Stimulated activated memory B cell treated with anti-CD40 and anti-IgM and Interleukin-4, amounts not matched to agents 10 μg/mL and 1 μg/mL and 100 μg/mL, for 72 hours (primary cell): Measurements from ENCODE around the gene FTCD.
"Not testable (repeated sequence)": the region's sequence is repeated elsewhere in the genome, so short reads cannot be mapped to it uniquely, and the experiment has no call there.

Source experiments
- ATAC-seq: fragments of 150-1000 bp; cut with Tn5 transposase; 2 replicates; pipeline ENCODE4 v1.10.0; 2021
- H3K27ac Mint-ChIP-seq: one replicate; pipeline ENCODE4 v1.8.0; 2022; ENCODE audit warnings: mild to moderate bottlenecking, mixed read lengths
- H3K27me3 Mint-ChIP-seq: one replicate; pipeline ENCODE4 v1.8.0; 2022; ENCODE audit warnings: mixed read lengths
- H3K36me3 Mint-ChIP-seq: one replicate; pipeline ENCODE4 v1.8.0; 2022; ENCODE audit warnings: mixed read lengths
- H3K4me1 Mint-ChIP-seq: one replicate; pipeline ENCODE4 v1.8.0; 2022; ENCODE audit warnings: mixed read lengths
- H3K4me3 Mint-ChIP-seq: one replicate; pipeline ENCODE4 v1.8.0; 2022; ENCODE audit warnings: mild to moderate bottlenecking, moderate library complexity, mixed read lengths
- H3K9me3 Mint-ChIP-seq: one replicate; pipeline ENCODE4 v1.8.0; 2022; ENCODE audit warnings: mixed read lengths

FTCD gene

DNA sequence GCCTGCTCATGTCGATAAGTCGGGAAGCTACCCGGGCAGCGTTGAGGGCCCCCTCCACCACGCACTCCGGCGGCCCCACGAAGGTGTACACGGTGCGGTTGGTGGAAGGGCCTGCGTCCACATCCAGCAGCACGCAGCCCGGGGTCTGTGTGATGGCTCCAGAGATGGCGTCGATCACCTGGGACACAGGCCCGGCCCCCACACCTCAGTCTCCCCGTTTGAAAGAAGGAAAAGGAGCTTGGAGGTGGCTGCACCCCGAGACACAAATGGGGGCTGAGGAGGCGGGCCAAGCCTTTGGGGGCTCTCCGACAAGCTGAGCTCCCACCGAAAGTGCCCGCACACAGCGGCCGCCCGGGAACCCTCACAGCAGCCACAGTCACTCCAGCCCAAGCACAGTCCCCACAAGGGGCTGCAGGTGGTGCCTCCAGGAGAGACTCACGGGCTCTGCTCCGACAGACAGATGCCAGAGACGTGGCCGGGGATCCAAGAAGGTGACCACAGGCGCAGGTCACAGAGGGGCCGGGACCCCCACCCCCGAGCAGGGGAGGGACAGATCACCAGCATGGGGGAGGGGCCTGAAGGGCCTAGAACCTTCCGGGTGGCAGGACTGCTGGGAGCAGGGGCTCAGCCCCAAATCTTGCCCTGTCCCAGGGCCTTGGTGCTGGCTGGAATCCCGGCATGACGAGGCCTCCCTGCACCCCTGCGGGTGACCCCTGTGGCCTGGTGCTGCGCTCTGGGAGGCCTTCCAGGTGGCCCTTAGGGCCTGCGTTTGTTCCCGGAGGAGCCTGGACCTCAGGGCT, 1.0 kb downstream of the FTCD start:
- no peak for ATAC-seq
- Mint-ChIP-seq H3K9me3 (no peaks in the 10 kb centered on the region), H3K36me3 (no peaks in the 10 kb centered on the region), H3K27ac (no peak overlapping the region), H3K4me1 (no peaks in the 10 kb centered on the region), H3K4me3 (no peak overlapping the region), H3K27me3 (peaks cover 8% of the 10 kb centered on the region)

DNA sequence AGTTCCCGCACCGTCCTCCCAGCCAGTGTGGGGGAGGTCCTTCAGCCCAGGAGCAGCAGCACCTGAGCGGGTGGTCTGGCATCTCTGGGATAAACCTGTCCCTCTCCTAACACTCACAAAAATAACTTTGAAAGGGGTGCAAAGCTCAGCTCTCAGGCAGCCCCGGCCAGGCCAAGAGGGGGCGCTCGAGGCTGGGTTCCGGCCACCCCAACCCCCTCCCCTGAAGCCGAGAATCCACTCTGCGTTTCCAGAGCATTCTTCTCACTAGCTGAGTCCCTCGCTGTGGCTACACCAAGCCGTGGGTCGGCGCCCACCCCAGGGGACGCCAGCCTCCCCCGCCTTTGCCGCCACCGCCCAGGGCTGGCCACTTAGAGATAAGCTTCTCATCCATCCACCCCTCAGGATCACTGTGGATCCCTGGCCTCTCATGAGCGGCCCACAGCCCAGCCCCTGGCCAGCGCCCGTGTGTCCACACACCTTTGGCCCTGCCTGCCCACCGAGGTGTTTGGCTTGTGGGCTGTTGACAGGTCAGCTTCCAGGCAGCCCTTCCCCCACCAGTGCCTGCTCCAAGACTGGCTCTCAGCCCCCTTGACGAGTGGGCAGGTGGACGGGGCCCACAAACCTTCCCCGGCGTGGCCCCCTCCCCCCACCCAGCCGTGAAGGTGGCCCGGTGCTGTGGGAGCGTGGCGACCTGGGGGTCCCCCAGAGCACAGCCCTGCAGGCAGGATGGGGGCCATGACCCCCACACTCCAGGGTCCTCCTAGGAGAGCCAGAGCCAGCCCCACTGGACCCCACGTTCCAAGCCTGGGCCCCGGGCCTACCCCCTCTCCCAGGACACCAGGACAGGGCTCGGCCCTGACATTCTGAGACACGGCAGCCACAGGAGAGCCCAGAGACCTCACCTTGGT, 1.9 kb downstream of the FTCD start:
- no peaks in the 10 kb centered on the region for H3K36me3 Mint-ChIP-seq
- no peak overlapping the region for H3K4me3 Mint-ChIP-seq
- H3K27me3 Mint-ChIP-seq = peaks cover 8% of the 10 kb centered on the region
- H3K27ac Mint-ChIP-seq = no peak overlapping the region
- no peaks in the 10 kb centered on the region for H3K9me3 Mint-ChIP-seq
- no peaks in the 10 kb centered on the region for H3K4me1 Mint-ChIP-seq
- ATAC-seq = no peak

DNA sequence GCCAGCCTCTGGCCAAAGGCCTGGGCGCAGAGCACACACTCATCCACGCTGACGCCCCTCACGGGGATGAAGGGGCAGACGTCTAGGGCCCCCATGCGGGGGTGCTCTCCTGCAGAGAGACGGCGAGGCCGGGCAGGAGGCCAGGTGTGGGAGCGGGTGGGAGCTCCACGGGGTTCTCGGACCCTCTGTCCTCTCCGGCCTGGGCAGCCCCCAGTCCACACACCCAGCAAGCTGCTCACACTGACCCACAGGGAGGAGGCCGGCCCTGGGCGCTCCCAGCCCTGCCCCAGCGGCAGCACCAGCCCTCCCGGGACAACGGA, 2.5 kb downstream of the FTCD start:
- H3K36me3 Mint-ChIP-seq = no peaks in the 10 kb centered on the region
- no peak overlapping the region for H3K4me3 Mint-ChIP-seq
- no peak overlapping the region for H3K27ac Mint-ChIP-seq
- ATAC-seq = no peak
- no peaks in the 10 kb centered on the region for H3K4me1 Mint-ChIP-seq
- H3K27me3 Mint-ChIP-seq = peaks cover 8% of the 10 kb centered on the region
- no peaks in the 10 kb centered on the region for H3K9me3 Mint-ChIP-seq

DNA sequence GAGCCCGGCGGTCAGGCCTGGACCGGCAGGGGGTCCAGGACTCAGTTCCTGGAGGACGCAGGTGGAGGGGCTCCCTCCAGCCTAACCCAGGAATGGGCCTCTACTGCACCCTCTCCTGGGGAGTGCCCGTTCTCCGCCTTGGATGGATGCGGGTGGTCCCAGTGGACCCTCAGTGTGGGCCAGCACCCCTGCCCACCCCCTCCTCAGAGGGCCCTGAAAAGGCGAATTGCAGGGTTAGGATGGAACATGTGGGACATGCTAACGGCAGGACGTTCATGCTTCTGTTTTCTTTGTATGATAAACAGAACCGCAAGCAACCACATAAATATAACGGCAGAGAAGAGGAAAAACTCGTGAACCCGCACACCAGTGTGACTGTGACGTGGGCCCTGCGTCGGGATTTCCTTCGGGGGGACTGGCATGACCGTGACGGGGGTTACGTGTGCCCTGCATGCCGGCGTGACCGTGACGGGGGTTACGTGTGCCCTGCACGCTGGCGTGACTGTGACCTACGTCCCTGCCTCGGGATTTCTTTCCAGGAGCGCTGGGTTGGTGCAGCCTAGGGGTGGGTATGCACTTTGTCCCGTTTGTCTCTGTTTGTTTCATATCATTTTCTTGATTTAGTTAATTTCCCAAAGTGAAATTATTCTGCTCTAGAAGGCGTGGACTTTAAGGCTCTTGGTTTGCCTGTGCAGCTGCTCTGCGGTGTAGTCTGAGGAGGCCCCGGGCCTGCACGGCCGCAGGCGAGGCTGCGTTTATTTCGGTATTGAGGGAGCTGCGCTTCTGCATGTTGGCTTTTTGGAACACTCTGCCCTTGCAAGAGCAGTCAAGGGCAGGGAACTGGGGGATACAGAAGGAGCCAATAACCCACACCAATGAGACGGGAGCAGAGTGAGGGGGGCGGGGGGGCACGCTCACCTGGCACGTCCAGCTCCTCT, 3.1 kb downstream of the FTCD start:
- Mint-ChIP-seq H3K36me3 (no peaks in the 10 kb centered on the region), H3K4me3 (no peak overlapping the region), H3K27ac (no peak overlapping the region), H3K9me3 (no peaks in the 10 kb centered on the region), H3K4me1 (no peaks in the 10 kb centered on the region), H3K27me3 (peaks cover 8% of the 10 kb centered on the region)
- ATAC-seq = no peak

DNA sequence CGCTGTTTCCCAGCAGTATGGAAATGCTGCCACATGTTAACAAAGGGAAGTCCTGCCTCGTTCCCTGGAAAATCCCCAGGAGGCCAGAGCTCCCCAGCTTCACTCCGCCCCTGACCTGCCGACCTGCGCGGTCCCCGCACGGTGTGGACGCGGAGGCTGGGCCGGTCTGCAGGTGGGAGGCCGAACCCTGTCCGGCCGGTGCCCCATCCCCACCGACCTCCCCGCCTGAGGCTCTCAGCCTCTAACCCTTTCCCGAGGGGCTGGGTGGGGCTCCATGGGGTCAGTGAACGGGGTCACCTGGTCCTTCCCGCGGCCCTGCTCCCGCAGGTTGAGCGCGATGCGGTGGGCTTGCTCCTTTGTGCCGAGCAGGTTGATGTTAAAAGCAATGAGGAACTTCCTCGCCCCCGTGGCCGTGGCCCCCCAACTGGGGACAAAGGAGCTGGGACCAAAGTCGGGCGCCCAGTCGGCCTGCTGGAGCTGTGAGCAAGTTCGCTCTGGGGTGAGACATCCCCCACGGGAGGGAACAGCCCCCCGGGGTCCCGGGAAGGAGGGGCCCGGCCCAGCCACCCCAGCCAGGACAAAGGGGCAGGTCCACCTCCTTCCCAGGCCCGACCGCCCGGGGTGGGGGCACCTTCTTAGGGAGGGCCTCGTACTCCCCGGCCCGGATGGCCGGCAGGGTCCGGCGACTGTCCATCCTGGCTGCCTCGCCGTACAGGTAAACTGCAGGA, 4.0 kb downstream of the FTCD start:
- Mint-ChIP-seq H3K9me3 (no peaks in the 10 kb centered on the region), H3K27ac (no peak overlapping the region), H3K27me3 (peaks cover 8% of the 10 kb centered on the region), H3K36me3 (no peaks in the 10 kb centered on the region), H3K4me3 (no peak overlapping the region), H3K4me1 (no peaks in the 10 kb centered on the region)
- ATAC-seq = no peak

DNA sequence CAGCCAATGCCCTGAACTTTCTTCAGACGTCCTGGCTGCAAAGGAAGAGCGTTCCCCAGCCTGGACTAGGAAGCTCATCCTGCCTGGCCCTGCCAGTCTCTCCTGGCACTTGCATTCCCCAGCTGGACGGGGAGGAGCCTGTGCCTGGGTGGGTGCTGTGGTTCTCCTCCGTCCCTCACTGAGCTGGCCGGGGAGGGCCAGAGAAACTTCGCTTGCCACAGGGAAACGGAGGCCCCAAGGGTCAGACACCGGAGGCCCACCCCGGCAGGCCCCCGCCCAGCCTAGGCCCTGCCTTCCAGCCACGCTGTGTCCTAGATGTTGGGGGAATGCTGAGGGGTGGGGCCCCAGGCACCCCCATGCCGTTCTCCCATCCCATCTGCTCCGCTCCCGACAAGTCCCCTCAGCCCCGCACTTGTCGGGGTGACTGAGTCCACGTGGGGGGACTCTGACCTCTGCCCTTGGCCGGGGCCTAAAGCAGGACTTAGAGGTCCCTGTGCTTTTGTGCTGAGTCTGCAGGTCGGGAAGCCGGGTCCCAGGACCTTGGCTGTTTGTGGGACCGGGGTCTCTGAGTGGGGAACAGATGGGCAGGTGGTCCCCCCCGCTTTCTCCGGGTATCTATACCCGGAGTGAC, 4.8 kb downstream of the FTCD start:
- H3K9me3 Mint-ChIP-seq = no peaks in the 10 kb centered on the region
- ATAC-seq = no peak
- peaks cover 8% of the 10 kb centered on the region for H3K27me3 Mint-ChIP-seq
- no peaks in the 10 kb centered on the region for H3K36me3 Mint-ChIP-seq
- no peak overlapping the region for H3K27ac Mint-ChIP-seq
- no peak overlapping the region for H3K4me3 Mint-ChIP-seq
- no peaks in the 10 kb centered on the region for H3K4me1 Mint-ChIP-seq

DNA sequence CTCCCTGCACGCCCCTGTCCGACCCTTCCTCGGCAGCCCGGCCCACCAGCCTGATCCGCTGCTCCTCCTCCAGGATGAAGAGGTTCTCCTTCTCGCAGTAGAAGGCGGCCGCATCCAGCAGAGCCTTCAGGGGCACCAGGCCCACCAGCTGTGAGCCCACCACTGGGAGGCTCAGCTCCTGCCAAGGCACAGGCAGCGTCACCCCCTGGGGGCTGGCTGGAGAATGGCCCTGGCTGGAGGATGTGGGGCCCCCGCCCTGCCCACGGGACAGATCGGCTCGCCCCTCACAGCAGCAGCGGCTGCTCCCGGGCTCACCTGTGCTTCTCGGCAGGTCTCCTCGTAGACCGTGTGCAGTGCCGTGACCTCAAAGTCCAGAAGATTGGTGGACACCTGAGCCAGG, 5.3 kb downstream of the FTCD start:
- no peak overlapping the region for H3K4me3 Mint-ChIP-seq
- peaks cover 8% of the 10 kb centered on the region for H3K27me3 Mint-ChIP-seq
- no peak for ATAC-seq
- H3K27ac Mint-ChIP-seq = no peak overlapping the region
- no peaks in the 10 kb centered on the region for H3K4me1 Mint-ChIP-seq
- no peaks in the 10 kb centered on the region for H3K9me3 Mint-ChIP-seq
- no peaks in the 10 kb centered on the region for H3K36me3 Mint-ChIP-seq

DNA sequence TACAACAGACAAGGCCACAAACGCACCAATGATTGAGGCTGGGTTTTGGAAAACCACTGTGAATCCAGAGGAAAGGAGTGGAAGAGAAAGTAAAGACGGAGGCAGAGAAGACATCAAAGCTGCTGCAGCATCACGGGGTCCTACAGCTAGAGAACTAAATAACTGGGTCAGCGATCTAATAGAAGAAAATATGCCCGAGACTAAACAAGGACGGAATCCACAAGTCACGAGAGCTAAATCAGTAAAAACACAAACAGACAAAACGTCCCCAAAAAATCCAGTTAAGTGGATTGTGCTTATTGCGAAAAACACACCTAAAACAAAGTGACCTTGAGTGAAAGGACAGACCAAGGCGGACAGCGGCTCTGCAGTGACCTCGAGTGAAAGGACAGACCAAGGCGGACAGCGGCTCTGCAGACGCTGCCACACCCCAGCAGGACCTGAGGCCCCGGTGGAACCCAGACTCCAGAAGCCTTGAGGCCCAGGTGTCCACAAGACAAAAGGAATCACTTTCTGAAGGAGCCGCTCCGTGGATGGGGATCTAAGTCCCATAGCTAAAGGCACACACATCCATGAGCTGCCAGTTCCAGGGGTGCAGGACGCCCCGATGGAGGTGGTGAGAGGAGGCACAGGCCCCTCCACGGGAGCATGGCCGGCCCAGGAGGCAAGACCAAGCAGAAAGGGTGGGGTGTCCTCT, 6.0 kb downstream of the FTCD start:
- H3K4me3 Mint-ChIP-seq = no peak overlapping the region
- H3K9me3 Mint-ChIP-seq = no peaks in the 10 kb centered on the region
- no peak for ATAC-seq
- H3K27me3 Mint-ChIP-seq = peaks cover 8% of the 10 kb centered on the region
- H3K36me3 Mint-ChIP-seq = no peaks in the 10 kb centered on the region
- H3K27ac Mint-ChIP-seq = no peak overlapping the region
- peaks cover 6% of the 10 kb centered on the region for H3K4me1 Mint-ChIP-seq

DNA sequence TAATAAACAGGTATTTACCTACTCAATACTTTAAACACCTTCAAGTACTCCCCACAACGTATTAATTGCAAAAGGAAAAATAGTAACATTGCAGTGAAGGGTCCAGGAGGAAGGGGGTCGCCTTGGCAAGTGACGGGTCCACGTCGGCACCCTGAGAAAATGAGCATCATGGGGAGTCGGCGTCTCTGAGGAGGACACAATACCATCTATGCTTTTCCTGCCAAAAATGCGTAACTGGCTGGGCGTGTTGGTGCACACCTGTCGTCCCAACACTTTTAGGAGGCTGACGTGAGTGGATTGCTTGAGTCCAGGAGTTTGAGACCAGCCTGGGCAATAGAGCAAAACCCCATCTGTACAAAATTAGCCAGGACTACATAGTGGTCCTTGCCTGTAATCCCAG, 7.3 kb downstream of the FTCD start:
- H3K9me3 Mint-ChIP-seq = no peaks in the 10 kb centered on the region
- H3K4me3 Mint-ChIP-seq = no peak overlapping the region
- no peaks in the 10 kb centered on the region for H3K36me3 Mint-ChIP-seq
- no peak overlapping the region for H3K27ac Mint-ChIP-seq
- no peak for ATAC-seq
- peaks cover 15% of the 10 kb centered on the region for H3K4me1 Mint-ChIP-seq
- H3K27me3 Mint-ChIP-seq = peaks cover 8% of the 10 kb centered on the region

DNA sequence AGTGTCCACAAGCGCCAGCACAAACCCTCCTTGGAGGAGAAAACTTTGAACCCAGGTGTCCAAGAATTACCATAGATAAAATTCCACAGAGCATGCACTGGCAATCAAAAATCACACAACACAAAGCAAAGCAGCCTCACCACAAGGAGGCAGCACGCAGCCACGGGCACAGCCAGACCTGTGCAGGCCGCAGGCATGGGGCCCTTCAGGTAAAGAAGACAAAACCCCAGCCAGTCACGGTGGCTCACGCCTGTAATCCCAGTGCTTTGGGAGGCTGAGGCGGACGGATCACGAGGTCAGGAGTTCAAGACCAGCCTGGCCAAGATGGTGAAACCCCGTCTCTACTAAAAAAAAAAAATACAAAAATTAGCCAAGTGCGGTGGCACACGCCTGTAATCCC, 8.0 kb downstream of the FTCD start:
- ATAC-seq, H3K4me3 Mint-ChIP-seq, H3K27ac Mint-ChIP-seq, H3K27me3 Mint-ChIP-seq, H3K36me3 Mint-ChIP-seq, H3K9me3 Mint-ChIP-seq: not testable (repeated sequence)
- H3K4me1 Mint-ChIP-seq = peaks cover 15% of the 10 kb centered on the region

DNA sequence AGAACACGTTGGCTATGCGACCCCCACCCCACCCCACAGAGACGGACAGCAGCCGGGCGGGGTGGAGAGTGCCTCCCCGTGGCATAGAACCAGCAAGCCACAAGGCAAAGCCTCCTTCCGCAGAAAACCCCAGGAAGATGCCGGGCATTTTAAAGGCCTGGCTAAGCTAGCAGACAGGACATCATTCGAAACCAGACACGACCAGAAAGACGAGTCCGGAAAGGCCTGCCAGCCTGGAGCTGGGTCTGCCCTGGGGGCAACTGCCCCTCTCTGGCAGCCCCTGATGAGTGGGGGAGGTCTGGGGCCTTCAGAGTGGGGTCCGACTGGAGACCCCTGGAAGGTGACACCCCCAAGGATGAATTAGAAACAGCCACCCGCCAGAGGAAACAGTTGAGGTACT, 8.5 kb downstream of the FTCD start:
- Mint-ChIP-seq H3K9me3 (no peaks in the 10 kb centered on the region), H3K27ac (no peak overlapping the region), H3K36me3 (no peaks in the 10 kb centered on the region), H3K27me3 (no peaks in the 10 kb centered on the region), H3K4me1 (peaks cover 15% of the 10 kb centered on the region), H3K4me3 (no peak overlapping the region)
- ATAC-seq = no peak

DNA sequence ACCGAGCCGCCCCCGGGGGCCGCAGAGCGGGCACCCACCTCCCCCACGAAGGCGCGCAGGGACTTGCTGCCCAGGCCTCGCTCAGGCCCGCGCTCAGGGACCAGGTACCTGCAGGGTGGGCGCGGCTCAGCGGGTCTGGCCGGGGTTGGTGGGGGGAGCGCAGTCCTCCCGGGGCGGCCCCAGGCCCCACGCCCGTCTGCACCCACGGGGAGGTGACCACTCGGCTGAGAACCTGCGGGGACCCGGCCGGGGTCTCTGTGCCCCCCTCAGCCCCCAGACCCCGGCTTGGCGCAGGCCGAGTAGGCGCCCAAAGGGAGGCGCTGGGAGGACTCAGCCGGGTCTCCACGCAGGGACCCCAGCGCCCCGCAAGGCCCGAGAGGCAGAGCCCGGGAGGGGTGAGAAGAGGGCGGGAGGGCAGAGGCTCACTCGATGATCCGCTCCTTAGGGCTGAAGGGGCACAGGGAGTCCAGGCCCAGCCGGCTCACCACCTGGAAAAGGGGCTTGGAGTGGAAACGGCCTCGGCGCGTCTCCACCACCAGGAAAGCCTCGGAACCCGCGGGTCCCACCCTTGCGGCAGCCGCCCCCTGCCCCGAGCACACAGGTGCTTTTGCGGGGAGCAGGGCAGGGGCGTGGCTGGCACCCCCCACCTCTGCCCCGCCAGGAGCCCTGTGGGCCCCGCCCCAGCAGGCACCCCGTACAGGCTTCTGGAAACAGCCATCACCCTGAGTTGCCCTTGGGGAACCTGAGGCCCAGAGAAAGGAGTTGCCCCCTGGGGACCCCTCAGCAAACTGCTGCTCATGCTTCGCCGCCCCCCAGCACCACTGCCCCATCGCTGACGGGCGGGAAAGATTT, 9.3 kb downstream of the FTCD start:
- Mint-ChIP-seq H3K36me3 (no peaks in the 10 kb centered on the region), H3K4me1 (peaks cover 15% of the 10 kb centered on the region), H3K9me3 (no peaks in the 10 kb centered on the region), H3K4me3 (no peak overlapping the region), H3K27me3 (no peaks in the 10 kb centered on the region), H3K27ac (no peak overlapping the region)
- ATAC-seq = peak; percentile 46

DNA sequence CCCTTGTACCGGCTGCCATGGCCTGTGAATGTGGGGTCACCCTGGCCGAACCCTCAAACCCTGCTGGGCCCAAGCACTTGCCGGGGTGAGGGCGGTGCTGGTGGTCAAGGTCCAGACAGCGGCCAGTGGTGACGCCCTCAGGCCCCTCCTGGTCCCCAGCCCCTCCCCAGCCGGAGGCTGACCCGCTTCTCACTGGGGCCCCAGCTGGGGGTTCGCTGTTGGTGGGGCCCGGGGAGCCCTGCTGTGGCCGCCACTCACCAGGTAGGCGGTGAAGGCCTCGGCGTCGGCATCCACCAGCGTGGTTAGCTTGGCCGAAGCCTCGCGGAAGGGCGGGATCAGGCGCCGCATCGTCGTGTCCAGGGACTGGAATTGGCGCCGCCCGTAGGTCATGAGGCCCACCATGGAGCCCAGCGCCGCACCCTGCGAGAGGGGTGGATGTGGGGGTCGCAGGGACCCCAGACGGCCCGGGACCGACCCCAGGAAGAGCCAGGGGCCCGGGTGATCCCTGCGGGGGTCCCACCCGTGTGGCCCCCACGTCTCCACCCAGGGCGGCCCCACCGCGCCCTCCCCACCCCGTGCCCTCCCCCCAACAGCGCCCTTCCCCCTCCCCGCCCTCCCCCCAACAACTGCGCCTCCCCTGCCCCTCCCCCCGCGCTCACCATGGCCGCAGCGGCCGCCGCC, 10.1 kb downstream of the FTCD start:
- Mint-ChIP-seq H3K27ac (peak overlapping the region; percentile 95), H3K4me3 (no peak overlapping the region), H3K4me1 (peaks cover 15% of the 10 kb centered on the region), H3K9me3 (no peaks in the 10 kb centered on the region), H3K27me3 (no peaks in the 10 kb centered on the region), H3K36me3 (no peaks in the 10 kb centered on the region)
- peak; percentile 69 for ATAC-seq
